Central memory CD4-positive, alpha-beta T cell (primary cell): ENCODE measurements around the gene TMEM178B.
"Not testable (repeated sequence)": the region's sequence is repeated elsewhere in the genome, so short reads cannot be mapped to it uniquely, and the experiment has no call there.

Source experiments
- DNase-seq: peaks from one replicate; pipeline ENCODE4 v3.0.0; 2022

The TMEM178B gene

DNA sequence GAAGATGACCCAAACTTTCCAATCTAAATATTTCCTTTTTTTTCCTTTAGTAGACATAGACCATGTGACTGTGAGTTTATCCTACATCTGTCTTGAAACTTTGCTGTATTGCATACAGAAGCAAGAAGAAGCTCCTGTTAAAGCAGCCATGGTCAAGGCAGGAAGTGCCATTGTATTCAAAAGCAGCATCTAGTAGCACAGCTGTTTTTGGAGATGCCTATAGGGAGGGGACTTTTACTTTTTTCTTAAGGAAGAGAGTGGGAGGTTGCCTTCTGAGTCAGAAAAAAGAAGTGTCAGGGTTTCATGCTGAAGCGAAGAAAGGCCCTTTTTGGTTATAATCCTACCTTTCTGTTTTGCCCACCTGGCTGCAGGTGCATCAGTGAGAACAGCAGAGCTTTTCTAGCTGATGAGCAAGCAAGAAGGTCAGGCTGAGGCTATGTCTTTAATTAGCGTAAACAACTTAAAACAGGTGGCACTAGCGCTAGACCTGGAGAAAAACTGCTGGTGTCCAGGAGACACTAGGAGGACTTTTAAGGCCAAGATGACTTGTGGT lies 243.2 kb downstream of the TMEM178B start:
- DNase-seq: no peak

DNA sequence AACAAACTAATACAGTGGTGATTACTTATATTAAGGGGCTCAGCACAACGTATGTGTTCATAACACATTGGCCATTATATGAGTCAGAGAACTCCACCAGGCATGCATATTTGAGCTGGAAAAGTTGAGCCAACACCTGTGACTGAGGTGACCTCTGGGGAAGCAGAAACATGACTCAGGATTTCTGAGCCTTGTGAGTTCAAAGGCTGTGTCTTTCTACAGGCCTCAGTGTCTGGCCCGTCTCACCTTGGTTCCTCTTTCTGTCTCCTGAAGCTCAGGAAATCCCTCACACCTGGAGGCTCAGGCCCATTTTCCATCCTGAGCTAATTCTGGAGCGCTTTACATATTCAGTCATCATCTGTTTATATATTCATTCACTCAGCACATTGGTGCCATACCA lies 246.4 kb downstream of the TMEM178B start:
- DNase-seq: no peak

- DNase-seq: no peak
These were observed 248.5 kb downstream of the TMEM178B start for GRCh38 chr7:141322383-141322782.

GRCh38 chr7:141323826-141324225 lies 250.0 kb downstream of the TMEM178B start:
- no peak for DNase-seq

GRCh38 chr7:141324870-141325269 lies 251.0 kb downstream of the TMEM178B start:
- no peak for DNase-seq

DNA sequence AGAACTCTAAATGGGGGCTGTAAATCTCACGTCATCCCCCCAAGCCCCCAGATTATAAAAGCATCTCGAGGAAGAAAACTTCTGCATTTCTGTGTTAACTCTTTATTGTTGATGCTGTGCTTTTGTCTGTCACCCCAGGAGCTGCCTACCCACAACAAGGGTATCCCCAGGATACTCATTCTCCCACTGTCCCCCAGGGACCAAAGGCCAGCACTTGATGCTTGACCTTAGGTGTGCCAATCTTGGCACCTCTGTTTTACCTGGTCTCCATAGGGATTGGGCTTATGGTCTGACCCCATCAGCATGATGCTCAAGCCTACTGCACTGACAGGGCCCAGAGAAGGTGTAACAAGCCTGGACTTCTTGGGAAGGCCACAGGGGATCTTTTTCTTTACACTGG lies 251.4 kb downstream of the TMEM178B start:
- DNase-seq: no peak

DNA sequence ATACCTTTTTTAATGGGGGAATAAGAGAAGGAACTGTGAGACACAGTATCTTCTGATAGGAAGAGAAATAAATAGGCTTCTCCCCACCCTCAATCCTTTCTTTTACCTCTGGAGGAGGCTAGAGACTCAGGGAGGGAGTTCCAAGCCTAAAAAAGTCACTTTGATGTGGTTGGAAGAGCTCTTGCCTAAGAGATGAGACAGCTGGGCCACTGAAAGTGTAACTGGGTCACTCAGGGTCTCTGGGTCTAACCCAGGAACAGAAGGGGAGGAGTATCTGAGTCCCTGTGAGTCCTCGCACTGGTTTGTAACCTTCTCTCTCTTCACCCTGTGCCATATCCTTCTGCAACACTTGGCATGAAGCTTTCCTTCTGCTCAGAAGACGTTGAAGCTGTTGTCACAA lies 254.4 kb downstream of the TMEM178B start:
- no peak for DNase-seq

- not testable (repeated sequence) for DNase-seq
These were observed 256.4 kb downstream of the TMEM178B start for GRCh38 chr7:141330285-141330684.

DNA sequence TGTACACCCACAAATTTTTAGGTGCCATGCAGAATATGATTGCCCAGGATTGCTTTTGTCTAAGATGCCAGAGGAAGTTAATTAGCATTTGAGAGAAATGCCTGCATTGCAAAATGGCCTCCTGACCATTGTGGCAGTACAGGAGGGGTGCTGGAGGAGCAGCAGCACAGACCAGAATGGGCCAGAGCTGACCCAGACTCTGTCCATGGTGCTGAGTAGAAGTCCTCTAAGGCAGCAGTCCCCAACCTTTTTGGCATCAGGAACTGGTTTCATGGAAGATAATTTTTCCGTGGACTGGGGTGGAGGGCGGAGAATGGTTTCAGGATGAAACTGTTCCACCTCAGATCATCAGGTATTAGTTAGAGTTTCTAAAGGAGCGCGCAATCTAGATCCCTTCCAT lies 259.6 kb downstream of the TMEM178B start:
- no peak for DNase-seq

GRCh38 chr7:141335164-141335563 lies 261.3 kb downstream of the TMEM178B start:
- DNase-seq: no peak

- no peak for DNase-seq
These were observed 265.7 kb downstream of the TMEM178B start for GRCh38 chr7:141339603-141340002.

DNA sequence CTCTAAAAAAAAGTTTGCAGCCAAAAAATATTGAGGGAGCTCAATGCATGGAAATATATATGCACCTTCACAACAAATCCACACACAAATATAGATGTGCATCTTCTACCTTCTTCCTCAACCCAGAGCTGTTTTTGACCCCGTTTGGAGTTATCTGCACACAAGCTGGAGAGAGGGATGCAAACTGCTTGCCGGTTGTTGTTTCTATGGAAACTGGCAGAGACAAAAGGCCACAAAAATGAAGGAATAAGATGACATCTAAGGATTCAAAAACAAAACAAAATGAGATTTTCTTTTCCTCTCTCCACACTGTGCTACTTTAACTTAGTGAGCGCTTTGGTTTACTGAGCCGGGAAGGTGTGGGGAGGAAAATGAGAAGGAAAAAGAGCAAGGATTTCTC lies 267.1 kb downstream of the TMEM178B start:
- DNase-seq: no peak

- DNase-seq: no peak
These were observed 269.0 kb downstream of the TMEM178B start for GRCh38 chr7:141342621-141343408.

GRCh38 chr7:141344153-141344935 lies 270.5 kb downstream of the TMEM178B start:
- DNase-seq: no peak

DNA sequence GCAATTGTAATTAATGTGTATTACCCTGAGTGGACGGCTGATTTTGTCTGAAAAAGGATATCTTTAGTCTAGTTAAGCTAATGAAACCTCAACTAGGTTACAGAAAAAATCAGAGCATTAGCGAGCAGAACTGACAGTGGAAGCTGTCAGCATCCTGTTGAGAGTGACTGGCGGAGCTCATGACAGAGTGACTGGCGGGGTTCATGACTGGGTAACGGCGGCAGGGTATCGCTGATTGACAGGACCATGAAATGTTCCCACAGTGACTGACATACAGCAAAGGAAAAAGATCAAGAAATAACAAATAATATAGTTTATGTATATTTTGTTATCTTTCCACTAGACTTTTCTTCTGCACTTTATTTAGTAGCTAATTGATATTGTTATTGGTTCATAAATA lies 274.9 kb downstream of the TMEM178B start:
- no peak for DNase-seq

- DNase-seq: no peak
These were observed 275.5 kb downstream of the TMEM178B start for GRCh38 chr7:141349338-141349737.

DNA sequence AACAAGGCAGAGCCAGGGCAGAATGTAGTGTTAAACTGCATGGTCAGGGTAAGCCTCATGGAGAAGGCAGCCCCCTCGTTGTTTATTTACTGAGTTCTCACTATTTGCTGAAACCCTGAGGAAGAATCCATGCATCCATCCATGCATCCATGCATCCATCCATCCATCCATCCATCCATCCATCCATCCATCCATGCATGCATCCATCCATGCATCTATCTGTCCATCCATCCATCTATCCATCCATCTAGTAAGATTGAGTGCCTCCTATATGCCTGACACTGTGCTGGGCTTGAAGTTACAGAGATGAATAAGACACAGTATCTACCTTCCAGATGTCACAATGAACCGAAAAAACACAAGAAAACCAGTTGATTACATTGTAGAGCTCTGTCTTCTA lies 275.9 kb downstream of the TMEM178B start:
- DNase-seq: no peak

DNA sequence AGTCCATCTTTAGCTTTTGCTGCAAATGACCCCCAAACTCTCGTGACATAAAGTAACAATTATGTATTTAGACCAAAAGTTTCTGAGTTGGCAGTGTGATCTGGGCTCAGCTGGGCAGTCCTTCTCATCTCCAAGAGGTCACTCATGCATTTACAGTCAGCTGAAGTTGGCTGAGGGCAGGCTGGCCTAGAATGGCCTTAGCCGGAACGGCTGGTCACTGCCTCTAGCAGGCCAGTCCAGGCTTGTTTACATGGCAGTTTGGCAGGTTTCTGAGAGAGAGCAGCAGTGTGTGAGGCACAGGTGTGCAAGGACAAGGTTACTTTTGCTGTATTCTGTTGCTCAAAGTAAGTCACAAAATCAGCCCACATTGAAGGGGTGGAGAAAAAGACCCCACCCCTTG lies 277.3 kb downstream of the TMEM178B start:
- DNase-seq: no peak

DNA sequence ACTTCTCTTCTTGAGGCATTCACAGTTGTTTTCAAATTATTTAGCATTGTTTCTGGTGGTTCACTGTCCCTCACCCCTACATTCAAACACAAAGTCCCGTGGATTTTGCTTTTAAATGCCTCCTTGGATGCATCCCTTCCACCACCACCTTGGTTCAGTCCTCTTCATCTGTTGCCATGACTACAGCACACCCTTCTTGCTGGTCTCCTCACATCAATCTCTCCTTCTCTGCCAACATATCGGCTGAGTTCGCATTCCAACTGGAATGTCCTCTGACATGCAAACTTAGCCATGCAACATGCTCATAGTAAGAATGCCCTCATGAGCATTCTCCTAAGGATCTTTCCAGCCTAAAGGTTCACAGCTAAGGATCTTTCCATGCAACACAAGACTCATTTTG lies 279.1 kb downstream of the TMEM178B start:
- DNase-seq: no peak

GRCh38 chr7:141354251-141354650 lies 280.4 kb downstream of the TMEM178B start:
- DNase-seq: no peak

GRCh38 chr7:141355032-141355431 lies 281.2 kb downstream of the TMEM178B start:
- DNase-seq: no peak

- DNase-seq: no peak
These were observed 282.3 kb downstream of the TMEM178B start for GRCh38 chr7:141356161-141356560.

DNA sequence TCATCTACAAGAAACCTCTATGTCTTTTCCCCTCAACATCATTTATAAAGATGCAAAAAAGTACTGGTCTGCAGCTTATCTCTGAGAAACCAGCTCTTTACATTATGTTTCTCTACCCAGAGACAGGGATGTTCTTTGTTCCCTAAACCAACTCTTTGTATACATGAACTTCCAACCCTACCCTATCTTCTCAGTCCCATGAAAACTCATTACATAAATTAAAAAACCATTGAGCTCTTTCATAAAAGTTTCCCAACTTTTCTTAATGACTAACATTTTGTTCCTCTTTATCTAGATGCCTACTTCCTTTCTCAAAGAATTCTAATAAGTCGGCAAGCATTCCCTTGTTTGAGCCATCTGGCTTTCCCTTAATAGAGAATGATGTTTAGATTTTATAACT lies 284.5 kb downstream of the TMEM178B start:
- no peak for DNase-seq

- DNase-seq: no peak
These were observed 285.4 kb downstream of the TMEM178B start for GRCh38 chr7:141359262-141359661.
